Skin of body (tissue), 2 donors: ENCODE data around the gene ANKRD44. TPM values are rescaled to one million over a fixed set of nuclear protein-coding genes. Genes with fewer than 3 reads are reported as not detected.

Experiments
- DNase-seq: peaks from one replicate; lab custom pipeline; 2025; lab: John Stamatoyannopoulos, UW
- total RNA-seq: library from RNA; depleted of rRNA; stranded (reverse); fragments of >200 nt; gene quantifications from one replicate; pipeline ENCODE4 v1.2.3, GENCODE V29; 2014

ANKRD44 gene
- total RNA-seq, 1 donor from 2014 or later, result 21.8 TPM

DNA sequence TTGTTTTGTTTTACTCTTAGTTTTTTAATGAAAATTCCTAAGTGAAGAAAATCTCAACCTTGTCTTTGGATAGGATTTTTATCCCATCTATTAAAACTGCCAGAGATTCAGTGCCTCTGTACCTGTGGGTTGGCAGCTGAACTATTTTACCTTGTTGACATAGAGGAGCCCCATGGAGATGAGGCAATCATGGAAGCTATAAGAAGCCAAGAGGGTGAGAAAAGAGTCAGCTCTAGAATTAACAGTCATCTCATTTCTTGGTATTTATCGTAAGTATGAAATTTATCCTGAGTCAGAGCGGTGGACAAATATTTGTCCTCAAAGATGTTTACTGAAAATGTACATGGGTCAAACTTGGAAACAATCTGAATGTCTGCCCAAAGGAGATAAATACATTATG is 348.3 kb downstream of the ANKRD44 start:
- DNase-seq, result no peak

- DNase-seq, result no peak
Measured at GRCh38 chr2:196961889-196962288, 348.7 kb downstream of the ANKRD44 start.

DNA sequence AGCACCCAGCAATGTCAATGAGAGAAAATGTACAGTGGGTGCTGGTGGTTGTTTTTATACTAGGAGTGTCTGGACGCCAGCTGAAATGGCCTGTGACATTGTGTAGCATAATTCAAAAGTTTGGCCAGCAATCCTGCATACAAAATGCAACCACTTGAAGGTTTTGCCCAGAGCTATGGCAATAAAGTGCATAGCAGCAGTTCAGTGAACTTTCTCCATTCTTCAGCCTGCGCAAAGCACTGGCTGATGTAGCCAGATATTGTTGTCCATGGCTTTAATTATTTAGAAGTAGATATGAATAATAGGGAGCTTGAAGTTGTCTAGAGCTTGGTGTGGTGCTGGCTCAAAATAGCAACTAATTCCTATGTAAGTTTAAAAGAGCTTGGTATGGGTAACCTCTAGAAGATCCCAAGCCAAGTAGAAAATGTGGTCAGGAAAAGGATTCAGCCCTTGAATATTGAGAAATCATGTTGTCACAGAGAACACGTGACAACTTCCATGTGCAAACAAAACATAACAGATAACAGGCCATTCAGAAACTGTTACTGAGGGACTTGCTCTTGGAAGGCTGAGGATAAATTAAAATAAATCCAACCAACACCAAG is 350.7 kb downstream of the ANKRD44 start:
- DNase-seq, result no peak

DNA sequence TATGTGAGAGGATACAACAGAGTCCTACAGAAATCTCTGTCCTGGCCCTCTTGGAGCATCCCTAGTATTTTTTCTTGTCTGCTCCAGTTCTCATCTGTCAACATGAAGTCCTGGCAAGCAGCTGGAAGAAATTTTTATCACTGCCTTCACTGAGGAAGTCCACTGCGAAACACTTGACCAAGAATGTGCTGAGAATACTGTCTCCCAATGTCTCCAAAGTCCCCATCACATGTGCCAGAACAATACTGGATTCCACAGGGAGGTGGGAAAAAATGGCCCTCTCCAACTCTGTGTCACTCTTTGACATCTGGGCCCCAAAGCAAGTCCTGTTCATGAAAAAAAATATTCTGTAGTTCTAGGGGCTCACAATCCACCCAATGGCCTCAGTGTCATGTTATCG is 351.3 kb downstream of the ANKRD44 start:
- no peak for DNase-seq

GRCh38 chr2:196957881-196958525 is 352.6 kb downstream of the ANKRD44 start:
- no peak for DNase-seq

- no peak for DNase-seq
Measured at GRCh38 chr2:196957442-196957841, 353.1 kb downstream of the ANKRD44 start.

- DNase-seq, result no peak
Measured at GRCh38 chr2:196956069-196956468, 354.5 kb downstream of the ANKRD44 start.

- no peak for DNase-seq
Measured at GRCh38 chr2:196955036-196955435, 355.5 kb downstream of the ANKRD44 start.

- no peak for DNase-seq
Measured at GRCh38 chr2:196954001-196954400, 356.6 kb downstream of the ANKRD44 start.

- no peak for DNase-seq
Measured at GRCh38 chr2:196952936-196953335, 357.6 kb downstream of the ANKRD44 start.

DNA sequence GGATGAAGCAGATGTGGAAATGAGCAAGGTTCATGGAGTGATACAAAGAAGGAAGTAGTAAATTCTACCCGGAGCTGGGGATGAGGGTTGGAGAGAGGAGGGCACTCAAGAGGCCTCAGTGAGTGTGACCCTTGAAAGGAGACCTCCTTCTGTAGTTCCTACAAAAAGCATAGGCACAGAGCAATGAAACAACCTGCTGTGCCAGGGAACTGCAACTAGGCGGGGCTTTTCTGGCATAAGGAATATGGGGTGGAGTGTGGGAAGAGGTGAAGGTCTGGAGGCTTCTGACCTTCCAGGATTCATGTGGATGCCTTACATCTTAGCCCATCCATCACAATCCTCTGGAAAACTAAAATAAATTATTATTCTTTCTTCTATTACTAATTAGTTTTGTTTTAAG is 358.6 kb downstream of the ANKRD44 start:
- DNase-seq, result no peak

GRCh38 chr2:196949116-196949515 is 361.5 kb downstream of the ANKRD44 start:
- no peak for DNase-seq

- DNase-seq, result no peak
Measured at GRCh38 chr2:196944570-196944969, 366.0 kb downstream of the ANKRD44 start.

DNA sequence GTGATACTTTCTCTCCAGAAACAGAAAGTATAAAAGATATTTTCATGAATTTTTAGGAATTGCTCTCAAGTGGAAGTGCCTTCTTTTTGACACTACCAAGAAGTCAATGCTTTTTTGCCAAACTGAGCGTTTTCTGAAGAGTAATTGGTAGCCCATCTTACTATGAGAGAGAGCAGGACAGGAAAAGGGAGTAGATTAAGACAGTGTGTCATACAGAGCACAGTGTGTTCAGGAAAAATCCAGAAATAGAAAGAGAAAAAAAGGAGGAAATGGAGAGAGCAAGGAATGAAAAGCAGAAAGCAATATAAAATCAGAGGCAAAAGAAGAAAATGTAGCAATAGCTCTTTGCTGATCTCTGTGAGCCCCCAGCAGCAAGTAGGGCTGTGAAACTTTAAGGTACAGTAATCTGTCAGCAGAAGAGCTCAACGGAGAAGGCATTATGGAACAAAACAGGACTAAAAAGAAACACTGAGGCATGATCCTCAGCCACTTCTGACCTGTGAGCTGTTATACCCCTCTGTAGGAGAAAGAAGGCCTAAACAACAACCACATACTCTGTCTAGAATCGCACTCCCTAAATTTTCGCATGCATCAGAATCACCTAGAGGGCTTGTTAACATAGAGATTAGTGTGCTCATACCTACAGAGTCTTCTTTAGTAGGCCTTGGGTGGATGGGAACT is 369.0 kb downstream of the ANKRD44 start:
- DNase-seq, result no peak

DNA sequence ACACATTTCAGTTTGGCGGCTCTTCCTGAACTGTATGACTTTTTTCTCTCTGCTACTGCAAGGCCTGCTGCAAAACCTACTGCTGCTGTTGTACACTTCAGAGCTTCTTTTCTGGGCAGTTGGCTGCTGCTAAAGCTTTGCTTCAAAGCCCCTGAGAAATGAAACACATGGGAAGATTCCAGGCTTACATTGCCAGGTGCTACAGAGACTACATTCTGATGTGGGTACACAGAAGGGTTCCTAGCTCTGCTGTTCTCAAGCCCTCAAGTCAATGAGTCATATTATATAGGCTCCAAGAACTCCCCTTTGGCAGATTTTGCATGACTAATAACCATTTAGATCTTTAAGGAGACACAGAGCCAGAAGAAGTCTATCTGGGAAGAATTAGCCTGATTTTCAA is 371.2 kb downstream of the ANKRD44 start:
- DNase-seq, result no peak

Other genes starting within 250 kb of the ANKRD44 start
- 319 TPM for gene SF3B1, start 124.2 kb upstream of the ANKRD44 start, total RNA-seq
- 21.5 TPM for gene COQ10B, start 142.8 kb upstream of the ANKRD44 start, total RNA-seq
- 192 TPM for gene HSPD1, start 189.1 kb upstream of the ANKRD44 start, total RNA-seq
- gene HSPE1, start 189.6 kb upstream of the ANKRD44 start, total RNA-seq, result 80.5 TPM
- gene MOB4, start 205.3 kb upstream of the ANKRD44 start, total RNA-seq, result 39.4 TPM